HG03280 (cell line): ENCODE measurements around the gene CGNL1.

Experiments
- ATAC-seq: cut with Tn5 transposase; IDR thresholded peaks from one replicate; pipeline ENCODE4 v1.9.1; 2021; ENCODE audit warnings: mild to moderate bottlenecking, moderate library complexity; ENCODE audit not compliant: unreplicated experiment

Gene CGNL1

DNA sequence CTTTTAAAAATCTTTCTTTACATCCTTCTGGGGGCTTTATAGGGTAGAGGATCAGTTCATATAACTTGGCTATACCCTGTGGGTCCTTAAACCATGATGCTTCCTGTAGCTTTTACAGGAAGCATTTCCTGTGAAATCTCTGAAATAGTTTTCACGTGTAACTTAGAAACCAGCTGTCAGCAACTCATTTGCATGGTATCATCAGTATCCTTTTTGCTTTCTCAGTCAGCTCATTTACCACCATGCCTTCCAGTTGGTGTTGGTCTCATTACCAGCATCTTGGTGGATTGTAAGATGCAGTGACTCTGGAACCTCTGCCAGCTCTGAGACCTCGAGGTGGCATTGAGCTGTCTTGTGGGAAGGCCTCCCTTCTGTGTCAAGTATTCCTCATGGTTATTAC lies 118.7 kb downstream of the CGNL1 start:
- no peak for ATAC-seq

DNA sequence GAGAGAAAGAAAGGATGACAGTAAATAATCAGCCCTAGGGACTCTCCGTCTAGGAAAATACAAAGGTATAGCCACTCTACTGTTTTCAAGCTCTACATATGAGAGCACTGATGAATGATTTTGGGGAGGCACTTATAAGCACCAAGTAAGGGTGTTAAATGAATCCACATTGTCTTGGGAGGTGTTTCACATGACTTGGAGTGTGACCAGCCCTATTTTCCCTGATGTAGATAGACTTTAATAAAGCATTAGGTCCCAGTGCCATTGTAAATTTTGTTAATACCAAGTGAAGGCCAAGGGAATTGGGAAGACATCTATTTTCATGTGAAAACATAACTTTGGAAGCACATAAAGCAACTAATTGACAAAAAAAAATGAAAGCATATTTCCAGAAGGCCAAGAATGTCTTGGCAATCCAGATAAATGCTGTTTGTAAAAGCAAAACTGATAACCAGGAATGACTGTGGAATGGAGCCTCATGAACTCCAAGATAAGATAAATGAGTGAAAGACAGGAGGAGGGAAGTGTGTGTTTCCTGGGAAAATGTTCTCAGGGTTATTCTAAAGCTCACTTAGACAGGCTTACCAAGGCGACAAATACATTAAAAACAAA lies 119.4 kb downstream of the CGNL1 start:
- ATAC-seq = no peak

DNA sequence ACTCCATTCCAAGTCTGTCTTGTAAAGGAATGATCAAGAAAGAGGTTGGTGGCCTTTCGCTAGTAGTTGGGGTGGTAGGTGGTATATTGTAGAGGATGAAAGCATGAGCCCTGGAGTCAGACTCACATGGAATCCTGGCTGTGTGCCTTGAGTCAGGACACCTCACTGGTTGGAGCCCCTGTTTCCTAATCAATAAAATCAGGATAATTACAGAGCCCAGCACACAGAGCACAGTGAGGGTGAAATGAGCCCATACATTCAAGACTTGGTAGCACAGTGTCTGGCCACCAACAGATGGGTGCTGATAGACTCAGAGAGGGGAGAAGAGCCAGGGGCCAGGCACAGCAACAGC lies 120.3 kb downstream of the CGNL1 start:
- ATAC-seq = no peak

DNA sequence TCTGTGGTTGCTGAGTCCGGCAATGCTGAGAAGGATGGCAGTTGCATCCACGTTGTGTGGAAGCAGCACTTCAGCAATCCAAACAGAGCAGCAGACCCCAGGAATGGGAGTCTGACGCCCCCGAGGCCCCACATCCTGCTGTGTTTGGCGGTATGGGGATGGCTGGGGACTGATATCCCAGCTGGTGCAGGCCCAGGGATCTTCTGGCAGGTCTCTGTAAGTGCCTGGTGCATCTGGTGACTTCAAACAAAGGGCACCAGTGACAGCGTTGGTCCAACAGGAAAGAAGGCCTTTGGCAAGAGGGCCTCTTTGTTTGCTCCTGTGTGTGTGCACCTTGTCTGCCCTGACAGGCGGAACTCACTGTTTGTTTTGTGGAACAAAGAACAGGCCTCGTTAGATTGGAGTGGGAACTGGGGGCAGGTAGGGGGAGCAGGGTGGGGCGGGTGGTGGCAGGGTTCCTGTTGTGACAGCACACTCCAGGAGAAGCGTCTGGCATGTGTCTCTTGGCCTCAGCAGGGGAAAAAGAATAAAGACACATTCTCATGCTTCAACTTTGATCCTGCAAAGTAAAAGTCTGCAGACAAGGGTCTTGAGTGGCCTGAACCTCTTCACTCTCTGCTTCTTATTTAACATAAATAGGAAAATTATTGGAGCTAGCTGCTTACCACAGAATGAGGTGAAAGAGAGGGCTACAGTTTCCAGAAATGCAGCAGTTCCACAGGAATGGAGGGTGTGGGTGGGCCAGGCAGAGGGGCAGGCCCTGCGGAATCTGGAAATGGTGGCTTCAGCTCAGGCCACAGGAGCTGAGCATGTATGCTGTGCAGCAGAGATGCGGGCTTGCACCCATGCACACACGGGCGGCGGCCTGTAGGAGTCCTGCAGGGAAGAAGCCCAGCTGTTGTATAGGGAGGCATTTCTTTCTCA lies 120.9 kb downstream of the CGNL1 start:
- no peak for ATAC-seq

DNA sequence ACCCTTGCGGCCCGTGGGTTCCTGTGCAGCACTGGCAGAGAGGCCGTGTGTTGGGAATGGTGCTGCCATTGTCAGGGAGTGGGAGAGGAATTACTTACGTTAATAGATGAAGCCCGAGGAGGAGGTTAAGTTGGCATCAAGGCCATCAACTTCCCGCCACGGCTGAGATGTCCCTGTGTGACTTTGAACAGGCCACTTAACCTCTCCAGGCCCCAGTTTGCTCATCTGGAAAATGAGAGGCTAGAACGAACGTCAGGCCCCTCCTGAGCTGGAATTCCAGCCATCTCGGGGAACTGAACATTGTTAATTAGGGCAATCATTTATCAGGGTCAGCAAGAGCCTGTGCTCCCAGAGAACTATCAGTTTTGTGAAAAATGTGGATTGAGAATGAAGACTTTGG lies 124.0 kb downstream of the CGNL1 start:
- ATAC-seq = no peak

DNA sequence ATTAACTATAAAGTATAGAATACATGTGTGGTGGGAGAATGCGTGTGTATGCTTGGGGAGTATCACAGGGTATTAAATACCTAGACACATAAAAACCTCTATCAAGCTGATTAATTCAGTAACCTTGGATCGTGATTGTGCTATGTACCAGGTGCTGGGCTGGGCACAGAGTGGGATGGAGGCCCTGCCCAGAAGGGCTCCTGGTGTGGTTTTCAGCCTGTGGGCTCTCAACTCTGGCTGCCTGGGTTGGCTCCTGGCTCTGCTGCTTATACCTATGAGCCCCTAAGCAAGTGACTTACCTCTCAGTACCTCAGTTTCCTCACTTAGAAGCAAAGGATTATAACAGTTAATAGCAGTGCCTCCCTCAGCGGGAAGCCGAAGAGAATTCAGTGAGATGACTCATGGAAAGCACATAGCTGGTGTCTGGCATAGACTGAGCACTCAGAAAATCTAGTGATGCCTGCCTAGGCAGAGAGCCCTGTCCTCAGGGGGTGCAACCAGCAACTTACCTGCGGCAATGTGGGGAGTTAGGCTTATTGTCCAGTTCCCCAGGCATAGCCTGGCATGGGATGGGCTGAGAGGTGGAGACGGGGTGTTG lies 124.8 kb downstream of the CGNL1 start:
- ATAC-seq = no peak

DNA sequence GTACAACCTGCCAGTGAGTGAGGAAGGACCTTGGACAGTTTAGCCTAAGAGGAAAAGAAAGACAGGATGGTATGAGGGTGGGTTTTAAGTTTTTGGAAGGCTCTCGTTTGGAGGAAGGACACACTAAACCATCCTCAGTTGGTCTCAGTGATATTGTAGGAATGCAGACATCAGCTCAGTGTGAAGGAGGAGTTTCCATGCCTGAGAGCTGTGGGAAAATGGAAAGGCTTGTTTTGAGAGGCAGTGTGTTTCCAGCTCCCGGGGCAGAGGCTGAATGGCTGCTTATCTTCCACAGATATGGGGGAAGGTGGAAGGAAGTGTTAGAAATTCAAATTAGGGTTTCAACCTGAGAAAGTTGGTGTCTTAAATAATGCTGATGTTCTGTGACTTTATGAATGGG lies 125.8 kb downstream of the CGNL1 start:
- no peak for ATAC-seq

DNA sequence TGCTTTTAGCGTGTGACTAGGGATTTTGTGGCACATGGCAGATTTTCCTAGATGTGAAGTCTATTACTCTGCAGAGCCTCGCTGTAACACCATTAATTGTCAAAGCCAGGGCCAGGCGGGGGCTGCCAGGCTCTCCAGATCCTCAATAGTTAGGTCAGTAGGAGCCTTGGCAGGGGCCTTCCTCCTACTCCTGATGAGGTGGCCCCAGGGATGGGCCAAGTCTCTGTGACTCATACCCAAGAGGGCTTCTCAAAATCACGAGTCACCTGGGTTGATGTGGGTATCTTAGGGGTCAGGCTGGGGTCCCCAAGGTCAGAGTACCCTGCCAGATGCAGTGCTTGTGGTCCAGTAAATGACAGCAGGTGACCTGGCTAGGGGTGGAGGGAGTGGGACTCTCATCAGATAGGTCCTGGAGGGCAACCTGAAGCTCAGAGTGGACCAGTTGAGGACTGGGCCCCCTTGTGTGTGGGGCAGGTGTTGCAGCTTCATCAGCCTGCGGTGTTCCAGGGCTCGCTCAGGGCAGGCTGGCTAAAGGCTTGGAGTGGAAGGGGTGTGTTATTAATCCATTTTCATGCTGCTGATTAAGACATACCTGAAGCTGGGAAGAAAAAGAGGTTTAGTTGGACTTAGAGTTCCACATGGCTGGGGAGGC lies 126.9 kb downstream of the CGNL1 start:
- ATAC-seq = no peak

DNA sequence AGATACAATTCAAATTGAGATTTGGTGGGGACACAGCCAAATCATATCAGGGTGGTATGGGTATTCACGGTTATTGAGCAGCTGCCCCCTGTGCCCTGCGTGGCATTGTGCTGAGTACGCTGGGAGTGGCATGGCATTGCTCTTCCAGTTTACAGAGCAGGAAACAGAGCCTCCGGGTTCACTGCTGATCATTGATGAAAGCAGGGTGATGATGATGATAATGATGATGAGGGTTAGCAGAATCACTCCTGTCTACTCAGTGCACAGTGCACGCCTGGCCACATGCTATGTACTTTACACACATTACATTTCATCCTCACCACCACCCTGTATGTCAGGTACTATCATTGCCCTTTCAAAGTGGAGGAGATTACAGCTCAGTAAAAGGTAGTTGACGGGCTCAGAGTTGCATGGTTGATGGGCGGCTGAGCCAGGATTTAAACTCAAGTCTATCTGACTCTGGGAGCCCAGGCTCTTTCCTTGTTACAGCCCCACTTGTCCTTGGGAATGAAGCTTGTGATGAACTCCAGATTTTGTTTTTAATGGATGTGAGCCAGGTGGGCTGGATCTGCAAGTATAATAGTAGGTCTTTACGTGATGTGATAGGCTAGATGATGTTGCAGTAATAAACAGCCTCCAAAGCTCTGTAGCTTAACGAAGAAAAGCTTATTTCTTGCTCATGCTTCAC lies 127.8 kb downstream of the CGNL1 start:
- ATAC-seq = no peak

DNA sequence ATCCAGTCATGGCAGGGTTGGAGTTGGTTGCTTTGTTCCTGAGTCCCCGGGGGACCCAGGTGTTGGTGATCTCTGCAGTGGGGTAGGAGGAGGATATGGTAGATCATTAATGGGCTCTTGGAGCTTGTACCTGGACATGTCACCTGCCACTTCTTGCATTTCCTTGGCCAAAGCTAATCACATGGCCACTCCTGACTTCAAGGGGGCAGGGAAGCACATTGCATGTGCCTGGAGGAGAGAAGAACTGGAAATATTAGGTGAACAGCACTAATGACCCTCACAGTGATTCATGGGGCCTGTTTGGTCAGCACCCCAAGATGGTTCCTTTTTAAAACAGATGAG lies 128.3 kb downstream of the CGNL1 start:
- no peak for ATAC-seq

DNA sequence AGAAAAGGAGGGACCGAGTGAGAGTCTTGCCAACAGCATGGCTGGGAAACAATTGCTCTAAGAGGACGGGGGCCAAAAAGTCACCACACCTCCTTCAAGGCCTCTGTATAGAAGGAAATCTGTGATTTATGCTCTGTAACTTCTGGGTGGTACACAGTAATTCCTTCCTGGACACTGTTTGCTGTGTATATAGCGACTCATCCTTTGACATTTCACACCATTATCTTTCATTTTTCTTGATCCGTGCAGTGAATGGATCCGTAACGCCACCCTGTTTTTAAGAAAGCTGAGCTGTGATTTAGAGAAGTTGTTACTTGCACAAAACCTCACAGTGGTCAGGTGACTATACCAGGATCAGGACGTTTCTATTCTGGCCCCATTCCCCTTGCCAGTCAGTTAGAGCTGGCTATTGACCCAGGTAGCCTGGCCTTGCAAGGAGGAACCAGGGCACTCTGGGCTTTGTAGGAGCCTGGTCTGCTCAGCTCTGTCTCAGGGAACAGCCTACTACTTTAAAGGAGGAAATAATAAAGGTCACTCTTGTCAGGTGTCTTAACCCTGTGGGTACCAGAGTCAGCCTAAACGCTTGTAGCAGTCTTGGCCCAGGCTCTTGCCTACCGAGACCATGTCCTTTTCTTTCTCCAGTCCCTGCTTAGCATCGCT lies 128.9 kb downstream of the CGNL1 start:
- ATAC-seq = no peak

DNA sequence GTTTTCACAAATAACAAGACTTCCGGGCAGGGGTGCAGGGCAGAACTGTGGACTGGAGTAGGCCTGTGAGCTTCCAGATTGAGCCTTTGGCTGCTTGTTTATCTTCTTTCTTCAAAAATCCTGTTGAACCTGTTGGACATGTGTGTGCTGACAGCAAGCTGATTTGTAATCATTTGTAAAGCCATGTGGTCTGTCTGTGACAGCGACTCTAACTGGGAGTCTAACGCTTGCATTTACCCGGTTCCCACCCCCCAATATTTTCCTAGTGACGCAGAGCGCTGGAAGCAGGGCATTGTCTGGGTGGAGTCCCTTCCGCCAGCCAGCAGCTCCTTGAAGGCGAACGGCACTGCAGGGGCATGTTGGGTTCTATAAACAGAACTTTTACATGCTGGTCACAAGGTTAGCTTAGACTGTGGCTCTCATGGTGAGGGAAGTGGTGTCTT lies 129.7 kb downstream of the CGNL1 start:
- no peak for ATAC-seq

DNA sequence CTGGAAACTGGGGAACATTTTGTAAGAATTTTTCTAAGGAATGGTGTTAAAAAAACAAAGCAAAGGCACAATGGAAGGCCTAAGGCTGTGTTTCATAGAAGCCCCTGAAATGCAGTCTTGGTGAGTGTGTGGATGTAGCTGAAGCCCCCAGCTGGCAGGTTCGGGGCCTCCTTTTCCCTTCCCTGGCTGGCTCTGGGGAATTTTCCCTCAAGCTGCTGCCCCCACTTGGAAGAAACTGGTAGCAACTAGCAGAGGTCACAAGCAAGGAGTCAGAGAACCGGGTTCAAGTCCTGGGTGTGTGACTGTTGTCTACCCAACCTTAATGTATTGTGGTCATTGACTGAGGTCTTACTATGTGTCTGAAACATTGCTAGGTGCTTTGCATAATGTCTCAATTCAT lies 130.1 kb downstream of the CGNL1 start:
- no peak for ATAC-seq

DNA sequence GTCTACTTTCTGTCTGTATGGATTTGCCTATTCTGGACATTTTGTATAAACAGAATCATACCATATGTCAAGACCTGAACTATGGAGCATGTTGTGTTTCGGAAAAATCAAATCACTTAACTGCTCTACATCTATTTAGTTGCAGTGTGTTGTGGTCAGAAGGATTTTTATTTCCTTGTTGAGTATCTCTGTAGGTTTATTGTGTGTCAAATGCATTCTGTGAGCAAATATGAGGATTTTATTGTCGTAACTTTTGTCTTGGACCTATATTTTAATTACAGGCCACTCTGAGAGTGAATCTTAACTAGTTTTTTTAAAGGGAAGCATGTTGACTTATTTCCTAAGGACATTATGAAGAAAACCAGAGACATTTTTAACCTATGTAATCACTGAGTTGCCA lies 130.8 kb downstream of the CGNL1 start:
- ATAC-seq = no peak

DNA sequence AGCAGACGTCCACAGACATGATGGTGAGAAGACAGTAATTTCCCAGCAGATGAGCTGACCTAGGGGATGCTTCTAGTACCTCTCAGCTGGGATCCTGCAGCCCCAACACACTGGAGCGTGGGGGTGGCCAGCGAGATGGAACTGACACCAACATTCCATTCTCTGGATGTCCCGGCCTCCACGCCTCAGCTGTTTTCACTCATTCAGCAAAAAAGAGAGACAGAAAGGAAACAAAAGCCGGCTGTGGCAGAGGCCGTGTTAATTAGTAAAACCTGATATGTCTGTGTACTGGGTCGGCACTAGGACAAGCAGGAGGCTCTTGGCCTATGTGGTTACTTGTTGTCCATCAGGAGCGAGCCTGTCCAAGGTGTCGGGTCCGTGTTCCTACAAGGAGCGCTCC lies 132.8 kb downstream of the CGNL1 start:
- ATAC-seq = no peak

DNA sequence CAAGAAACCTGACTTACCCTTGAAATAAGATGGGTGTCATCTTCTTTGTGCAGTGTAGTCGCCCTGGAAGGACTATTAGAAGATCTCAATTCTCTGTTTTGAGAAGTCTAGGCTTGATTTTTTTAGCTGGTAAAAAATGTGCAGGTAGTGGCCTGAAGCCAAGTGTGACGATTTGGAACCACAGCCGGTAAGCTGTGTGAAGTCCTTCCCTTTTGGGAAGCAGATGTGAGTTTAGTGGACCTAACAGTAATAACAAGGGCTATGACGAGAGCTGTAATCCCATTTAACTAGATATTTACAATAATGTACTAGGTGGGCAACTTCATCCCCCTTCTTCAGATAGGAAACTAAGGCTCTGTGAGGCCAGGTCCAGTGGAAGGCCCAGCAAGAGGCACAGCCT lies 133.7 kb downstream of the CGNL1 start:
- ATAC-seq = no peak

DNA sequence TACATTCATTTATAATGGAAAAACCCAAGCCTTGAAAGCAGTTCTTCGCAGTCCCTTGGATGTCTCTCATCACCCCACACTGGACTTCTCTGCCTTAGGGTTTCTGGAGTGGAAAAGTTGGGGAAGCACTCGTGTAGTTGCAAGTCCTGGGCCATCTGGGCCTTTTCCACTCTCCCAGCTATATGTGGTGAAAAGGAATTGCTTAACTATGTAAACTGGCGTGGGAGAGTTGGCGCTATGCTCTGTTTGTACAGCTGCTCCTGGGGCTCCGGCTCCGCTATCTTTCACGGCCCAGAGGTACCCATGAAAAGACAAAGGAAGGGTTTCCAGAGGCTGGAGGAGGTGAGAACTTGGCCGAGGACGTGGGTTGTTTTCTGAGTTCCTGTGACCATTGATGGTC lies 134.3 kb downstream of the CGNL1 start:
- ATAC-seq = no peak

DNA sequence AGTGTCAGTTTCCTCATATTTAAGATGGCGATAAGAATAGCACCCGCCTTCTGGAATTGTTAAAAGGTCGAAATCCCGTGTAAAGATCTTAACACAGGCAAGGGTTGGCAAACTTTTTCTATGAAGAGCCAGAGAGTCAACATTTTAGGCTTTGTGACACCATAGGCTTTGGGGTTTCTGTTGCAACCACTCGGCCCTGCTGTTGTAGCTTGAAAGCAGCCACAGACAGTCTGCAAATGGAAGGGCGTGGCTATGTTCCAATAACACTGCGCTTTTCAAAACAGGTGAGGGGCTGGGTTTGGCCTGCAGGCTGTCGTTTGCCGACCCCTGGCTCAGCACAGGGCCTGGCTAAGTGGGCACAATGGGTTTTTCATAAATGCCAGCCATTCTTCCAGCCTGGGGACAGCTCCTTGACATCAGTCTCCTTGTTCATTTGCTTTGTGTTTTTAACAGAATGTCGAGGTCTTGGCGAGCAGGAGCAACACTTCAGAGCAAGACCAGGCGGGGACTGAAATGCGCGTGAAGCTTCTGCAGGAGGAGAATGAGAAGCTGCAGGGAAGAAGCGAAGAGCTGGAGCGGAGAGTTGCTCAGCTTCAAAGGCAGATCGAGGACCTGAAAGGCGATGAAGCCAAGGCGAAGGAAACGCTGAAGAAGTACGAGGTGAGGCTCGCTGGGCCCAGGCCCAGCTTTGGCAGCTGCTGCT lies 140.2 kb downstream of the CGNL1 start:
- no peak for ATAC-seq

DNA sequence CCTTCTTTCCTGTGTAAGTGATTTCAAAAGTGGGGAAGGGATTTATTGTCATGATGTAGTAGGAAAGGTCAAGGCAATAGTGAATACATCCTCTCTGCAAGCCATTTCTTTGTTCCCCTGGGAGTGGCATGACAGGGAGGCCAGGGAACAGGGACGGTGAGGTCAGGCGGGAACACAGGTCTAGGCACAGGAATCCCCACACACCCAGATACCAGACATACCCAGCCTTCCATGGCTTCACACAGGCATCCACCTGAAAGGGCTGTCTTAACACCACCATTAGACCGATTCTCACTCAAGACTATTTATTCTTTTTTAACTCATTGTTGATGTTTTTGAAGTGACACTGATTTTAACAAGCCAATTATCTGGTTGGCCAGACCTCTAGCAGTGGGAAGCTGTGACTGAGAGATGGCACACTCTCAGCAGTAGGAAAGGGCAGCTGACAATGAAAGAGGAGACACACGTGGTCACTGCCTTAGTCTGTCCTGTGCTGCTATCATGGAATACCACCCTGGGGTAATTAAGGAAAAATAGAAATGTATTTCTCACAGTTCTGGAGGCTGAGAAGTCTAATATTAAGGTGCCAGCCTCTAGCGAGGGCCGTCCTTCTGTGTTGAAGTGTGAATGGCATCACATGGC lies 140.8 kb downstream of the CGNL1 start:
- no peak for ATAC-seq
